Measurements from ENCODE around the gene CLIC3.

CLIC3 gene

DNA sequence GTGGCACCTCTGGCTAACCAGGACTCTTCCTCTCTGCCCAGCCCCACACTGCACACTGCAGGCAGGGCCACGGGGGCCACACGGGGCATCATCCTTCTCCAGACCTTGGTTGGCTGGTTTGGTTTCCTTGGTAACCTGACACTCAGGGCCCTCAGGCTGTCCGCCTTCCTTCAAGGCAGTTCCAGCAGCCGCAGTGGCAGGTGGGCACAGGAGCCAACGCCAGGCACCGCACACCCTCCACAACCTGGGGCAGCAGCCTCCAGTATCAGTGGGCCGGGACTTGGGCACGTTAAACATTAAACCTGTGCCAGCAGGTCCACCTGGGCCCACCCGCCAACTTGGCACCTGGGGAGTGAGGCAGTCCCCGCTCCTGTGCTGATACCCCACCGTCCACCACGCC is 47.7 kb upstream of the CLIC3 start:
- no peak overlapping the region for H2AFZ ChIP-seq (ENCODE audit: low read length)
- H3K9ac ChIP-seq (ENCODE audit: low read length) = no peak overlapping the region
- H4K20me1 ChIP-seq (ENCODE audit: insufficient read depth, low read length) = no peaks in the 10 kb centered on the region
- H3K4me1 ChIP-seq (ENCODE audit: insufficient read depth, low read length, severe bottlenecking) = peaks cover 7% of the 10 kb centered on the region
- H3K27me3 ChIP-seq (ENCODE audit: insufficient read depth, low read length) = peaks cover 20% of the 10 kb centered on the region
- no peak overlapping the region for H3K4me2 ChIP-seq (ENCODE audit: low read length)
- H3K9me3 ChIP-seq (ENCODE audit: low read length) = no peaks in the 10 kb centered on the region
- H3F3A ChIP-seq (ENCODE audit: insufficient read depth, low read length) = no peaks in the 10 kb centered on the region
- no peaks in the 10 kb centered on the region for H3K79me2 ChIP-seq (ENCODE audit: insufficient read depth, low read length)
- no peaks in the 10 kb centered on the region for H3K36me3 ChIP-seq (ENCODE audit: insufficient read depth, low read length)
- H3K27ac ChIP-seq (ENCODE audit: low read depth, low read length, poor library complexity, severe bottlenecking) = no peak overlapping the region
- no peaks in the 10 kb centered on the region for H3K9me2 ChIP-seq (ENCODE audit: low read depth, low read length)
- TF ChIP-seq, protein P1, sequence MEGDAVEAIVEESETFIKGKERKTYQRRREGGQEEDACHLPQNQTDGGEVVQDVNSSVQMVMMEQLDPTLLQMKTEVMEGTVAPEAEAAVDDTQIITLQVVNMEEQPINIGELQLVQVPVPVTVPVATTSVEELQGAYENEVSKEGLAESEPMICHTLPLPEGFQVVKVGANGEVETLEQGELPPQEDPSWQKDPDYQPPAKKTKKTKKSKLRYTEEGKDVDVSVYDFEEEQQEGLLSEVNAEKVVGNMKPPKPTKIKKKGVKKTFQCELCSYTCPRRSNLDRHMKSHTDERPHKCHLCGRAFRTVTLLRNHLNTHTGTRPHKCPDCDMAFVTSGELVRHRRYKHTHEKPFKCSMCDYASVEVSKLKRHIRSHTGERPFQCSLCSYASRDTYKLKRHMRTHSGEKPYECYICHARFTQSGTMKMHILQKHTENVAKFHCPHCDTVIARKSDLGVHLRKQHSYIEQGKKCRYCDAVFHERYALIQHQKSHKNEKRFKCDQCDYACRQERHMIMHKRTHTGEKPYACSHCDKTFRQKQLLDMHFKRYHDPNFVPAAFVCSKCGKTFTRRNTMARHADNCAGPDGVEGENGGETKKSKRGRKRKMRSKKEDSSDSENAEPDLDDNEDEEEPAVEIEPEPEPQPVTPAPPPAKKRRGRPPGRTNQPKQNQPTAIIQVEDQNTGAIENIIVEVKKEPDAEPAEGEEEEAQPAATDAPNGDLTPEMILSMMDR (IDR thresholded peaks at IDR 0.05; ENCODE audit: low read length) = no peak
- TF ChIP-seq EZH2 (IDR thresholded peaks at IDR 0.05; ENCODE audit: borderline replicate concordance, low read length) = no peak
- no peak overlapping the region for H3K4me3 ChIP-seq (ENCODE audit: low read depth, low read length, poor library complexity, severe bottlenecking)

DNA sequence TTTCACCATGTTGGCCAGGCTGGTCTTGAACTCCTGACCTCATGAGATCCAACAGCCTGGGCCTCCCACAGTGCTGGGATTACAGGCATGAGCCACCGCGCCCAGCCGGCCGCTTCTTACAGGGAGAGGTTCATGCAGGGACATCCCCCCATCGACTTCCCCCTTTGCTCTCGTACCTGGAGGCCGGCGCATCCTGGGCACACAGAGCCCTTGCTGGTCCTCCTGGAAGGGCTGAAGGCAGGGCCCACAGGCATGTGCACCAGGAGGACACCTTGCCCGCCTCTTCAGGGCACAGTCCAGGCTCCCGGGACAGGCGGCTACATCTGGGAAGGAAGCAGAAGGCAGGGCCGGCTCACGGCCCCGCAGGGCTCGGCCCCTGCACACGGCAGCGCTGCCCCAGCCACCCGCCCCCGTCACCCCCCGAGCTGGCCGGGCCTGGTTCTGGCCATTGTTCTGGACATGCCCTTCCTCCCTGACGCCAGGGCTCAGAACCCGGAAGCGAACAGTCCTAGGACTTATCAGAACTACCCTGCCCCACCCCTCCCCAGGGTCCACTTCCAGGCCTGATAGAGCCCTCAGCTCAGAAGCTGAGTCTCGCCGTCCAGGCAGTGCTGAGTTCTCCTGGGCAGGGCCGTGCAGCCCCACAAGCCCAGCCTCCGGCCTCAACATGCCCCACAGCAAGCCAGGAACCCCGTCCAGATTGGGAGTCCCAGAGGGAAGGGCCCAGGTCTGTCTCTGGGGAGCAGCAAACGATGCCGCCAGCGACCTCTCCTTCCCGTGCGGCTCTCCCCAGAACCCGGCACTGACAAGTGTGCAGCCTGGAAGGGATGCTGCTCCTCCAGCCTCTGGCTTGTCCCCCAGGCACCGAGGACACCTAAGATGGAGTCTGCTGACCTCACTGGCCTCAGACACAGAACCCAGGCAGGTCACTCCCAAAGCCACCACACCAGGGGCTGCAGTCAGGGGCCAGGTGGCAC is 46.7 kb upstream of the CLIC3 start:
- Histone ChIP-seq H3K9me3 (ENCODE audit: low read length) (no peaks in the 10 kb centered on the region), H3K27ac (ENCODE audit: low read depth, low read length, poor library complexity, severe bottlenecking) (no peak overlapping the region), H3K79me2 (ENCODE audit: insufficient read depth, low read length) (no peaks in the 10 kb centered on the region), H3K4me2 (ENCODE audit: low read length) (no peak overlapping the region), H3K27me3 (ENCODE audit: insufficient read depth, low read length) (peaks cover 20% of the 10 kb centered on the region), H3K4me3 (ENCODE audit: low read depth, low read length, poor library complexity, severe bottlenecking) (no peak overlapping the region), H3K36me3 (ENCODE audit: insufficient read depth, low read length) (no peaks in the 10 kb centered on the region), H3K4me1 (ENCODE audit: insufficient read depth, low read length, severe bottlenecking) (peaks cover 7% of the 10 kb centered on the region), H3K9ac (ENCODE audit: low read length) (no peak overlapping the region), H3K9me2 (ENCODE audit: low read depth, low read length) (no peaks in the 10 kb centered on the region), H3F3A (ENCODE audit: insufficient read depth, low read length) (no peaks in the 10 kb centered on the region), H4K20me1 (ENCODE audit: insufficient read depth, low read length) (no peaks in the 10 kb centered on the region), H2AFZ (ENCODE audit: low read length) (no peak overlapping the region)
- TF ChIP-seq, protein P1 (IDR thresholded peaks at IDR 0.05; ENCODE audit: low read length) = no peak
- no peak for TF ChIP-seq EZH2 (IDR thresholded peaks at IDR 0.05; ENCODE audit: borderline replicate concordance, low read length)

DNA sequence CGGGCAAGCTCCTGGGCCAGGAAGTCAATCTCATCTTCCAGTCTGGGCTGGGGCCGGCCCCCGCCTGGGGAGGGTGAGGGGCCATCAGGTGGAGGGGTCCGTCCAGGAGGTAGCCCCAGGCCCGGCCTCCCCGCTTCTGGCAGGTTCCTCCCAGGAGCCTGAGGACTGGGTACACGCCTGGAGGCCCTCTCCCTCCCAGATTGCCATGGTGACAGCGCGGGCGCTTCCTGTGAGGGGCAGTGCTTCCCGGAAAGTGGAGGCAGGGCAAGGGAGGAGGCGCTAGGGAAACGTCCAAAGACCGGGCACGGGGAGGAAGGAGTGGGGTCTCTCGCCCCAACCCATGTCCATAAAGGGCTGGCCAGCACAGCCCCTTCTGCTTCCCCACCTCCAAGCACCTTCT is 44.8 kb upstream of the CLIC3 start:
- Histone ChIP-seq H3K4me1 (ENCODE audit: insufficient read depth, low read length, severe bottlenecking) (peaks cover 3% of the 10 kb centered on the region), H3K4me2 (ENCODE audit: low read length) (no peak overlapping the region), H3K27ac (ENCODE audit: low read depth, low read length, poor library complexity, severe bottlenecking) (no peak overlapping the region), H3K79me2 (ENCODE audit: insufficient read depth, low read length) (no peaks in the 10 kb centered on the region), H3F3A (ENCODE audit: insufficient read depth, low read length) (no peaks in the 10 kb centered on the region), H3K27me3 (ENCODE audit: insufficient read depth, low read length) (peaks cover 23% of the 10 kb centered on the region), H4K20me1 (ENCODE audit: insufficient read depth, low read length) (no peaks in the 10 kb centered on the region), H3K4me3 (ENCODE audit: low read depth, low read length, poor library complexity, severe bottlenecking) (no peak overlapping the region), H3K9me3 (ENCODE audit: low read length) (no peaks in the 10 kb centered on the region), H3K36me3 (ENCODE audit: insufficient read depth, low read length) (no peaks in the 10 kb centered on the region), H2AFZ (ENCODE audit: low read length) (no peak overlapping the region), H3K9ac (ENCODE audit: low read length) (no peak overlapping the region), H3K9me2 (ENCODE audit: low read depth, low read length) (no peaks in the 10 kb centered on the region)
- no peak for TF ChIP-seq EZH2 (IDR thresholded peaks at IDR 0.05; ENCODE audit: borderline replicate concordance, low read length)
- TF ChIP-seq, protein P1 (IDR thresholded peaks at IDR 0.05; ENCODE audit: low read length) = no peak
